HG03025 (cell line): ENCODE results near the gene DMWD.

Experiments used
- ATAC-seq: cut with Tn5 transposase; IDR thresholded peaks from one replicate; pipeline ENCODE4 v1.9.1; 2021; ENCODE audit warnings: mild to moderate bottlenecking, moderate library complexity; ENCODE audit not compliant: unreplicated experiment, low FRiP score

The DMWD gene

GRCh38 chr19:45792470-45793177 is at the start of gene DMWD:
DMWD (minus strand) TSS chr19:45792845; CDS start chr19:45792756, 89 bp downstream.
- peak; percentile 82 for ATAC-seq

- no peak for ATAC-seq
Measured at GRCh38 chr19:45842198-45842597, 49.6 kb upstream of the DMWD start.

- ATAC-seq: no peak
Measured at GRCh38 chr19:45834970-45835369, 42.3 kb upstream of the DMWD start.

- no peak for ATAC-seq
Measured at GRCh38 chr19:45828945-45829344, 36.3 kb upstream of the DMWD start.

- no peak for ATAC-seq
Measured at GRCh38 chr19:45828523-45828922, 35.9 kb upstream of the DMWD start.

- ATAC-seq: no peak
Measured at GRCh38 chr19:45827459-45828093, 34.9 kb upstream of the DMWD start.

GRCh38 chr19:45826934-45827333 is 34.3 kb upstream of the DMWD start:
- ATAC-seq: no peak

GRCh38 chr19:45825917-45826893 is 33.6 kb upstream of the DMWD start:
- no peak for ATAC-seq

GRCh38 chr19:45825263-45825605 is 32.6 kb upstream of the DMWD start:
- no peak for ATAC-seq

GRCh38 chr19:45824531-45825262 is 32.1 kb upstream of the DMWD start:
- ATAC-seq: no peak

- ATAC-seq: no peak
Measured at GRCh38 chr19:45824041-45824471, 31.4 kb upstream of the DMWD start.

- ATAC-seq: no peak
Measured at GRCh38 chr19:45823182-45823581, 30.5 kb upstream of the DMWD start.

- ATAC-seq: no peak
Measured at GRCh38 chr19:45822716-45823115, 30.1 kb upstream of the DMWD start.

GRCh38 chr19:45821570-45821969 is 28.9 kb upstream of the DMWD start:
- no peak for ATAC-seq

- ATAC-seq: no peak
Measured at GRCh38 chr19:45821103-45821521, 28.5 kb upstream of the DMWD start.

- ATAC-seq: no peak
Measured at GRCh38 chr19:45820413-45821102, 27.9 kb upstream of the DMWD start.

- ATAC-seq: no peak
Measured at GRCh38 chr19:45819769-45820168, 27.1 kb upstream of the DMWD start.

GRCh38 chr19:45817725-45818301 is 25.2 kb upstream of the DMWD start:
- ATAC-seq: no peak

GRCh38 chr19:45817010-45817724 is 24.5 kb upstream of the DMWD start:
- ATAC-seq: peak; percentile 52
